Stimulated activated naive CD8-positive, alpha-beta T cell treated with anti-CD3 and anti-CD28 coated beads, Interleukin-15, Interleukin-2, amounts not matched to agents 100 ng/mL and 50 ng/mL, for 24 hours (primary cell): ENCODE data around the gene RBPMS2.

ENCODE experiments used
- H3K27ac Mint-ChIP-seq: one replicate; pipeline ENCODE4 v1.8.0; 2021; ENCODE audit warnings: mild to moderate bottlenecking, mixed read lengths
- H3K27me3 Mint-ChIP-seq: one replicate; pipeline ENCODE4 v1.8.0; 2021; ENCODE audit warnings: mixed read lengths
- H3K36me3 Mint-ChIP-seq: one replicate; pipeline ENCODE4 v1.8.0; 2021; ENCODE audit warnings: low read depth, mixed read lengths
- H3K4me1 Mint-ChIP-seq: one replicate; pipeline ENCODE4 v1.8.0; 2021; ENCODE audit warnings: low read depth, mixed read lengths
- H3K4me3 Mint-ChIP-seq: one replicate; pipeline ENCODE4 v1.8.0; 2021; ENCODE audit warnings: mild to moderate bottlenecking, mixed read lengths
- H3K9me3 Mint-ChIP-seq: one replicate; pipeline ENCODE4 v1.8.0; 2021; ENCODE audit warnings: mixed read lengths

Gene RBPMS2

GRCh38 chr15:64705006-64705405, 70.4 kb downstream of the RBPMS2 start:
- H3K27me3 Mint-ChIP-seq, result no peaks in the 10 kb centered on the region
- H3K27ac Mint-ChIP-seq, result no peak overlapping the region
- no peaks in the 10 kb centered on the region for H3K9me3 Mint-ChIP-seq
- peaks cover 9% of the 10 kb centered on the region for H3K36me3 Mint-ChIP-seq
- H3K4me1 Mint-ChIP-seq, result peaks cover 32% of the 10 kb centered on the region
- H3K4me3 Mint-ChIP-seq, result no peak overlapping the region

DNA sequence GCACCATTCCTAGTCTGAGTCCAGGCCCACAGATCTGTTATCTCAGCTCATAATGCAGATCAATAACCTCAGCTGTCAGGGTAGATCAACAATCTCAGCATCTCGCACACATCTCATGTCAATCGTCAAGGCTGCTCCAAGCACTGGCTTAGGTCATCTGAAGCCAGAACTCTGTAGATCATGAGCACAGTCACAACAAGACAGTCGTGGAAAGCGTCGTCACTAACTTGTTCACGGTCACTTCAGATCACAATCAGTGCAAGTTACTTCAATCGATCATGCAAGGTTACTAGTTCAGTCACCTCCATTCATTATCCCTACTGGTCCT, 71.8 kb downstream of the RBPMS2 start:
- Mint-ChIP-seq H3K9me3 (no peaks in the 10 kb centered on the region), H3K4me1 (peaks cover 47% of the 10 kb centered on the region)

GRCh38 chr15:64702816-64703631, 72.4 kb downstream of the RBPMS2 start:
- no peaks in the 10 kb centered on the region for H3K27me3 Mint-ChIP-seq
- H3K27ac Mint-ChIP-seq, result peak overlapping the region; percentile 76
- peaks cover 9% of the 10 kb centered on the region for H3K36me3 Mint-ChIP-seq
- H3K9me3 Mint-ChIP-seq, result no peaks in the 10 kb centered on the region
- peaks cover 52% of the 10 kb centered on the region for H3K4me1 Mint-ChIP-seq
- H3K4me3 Mint-ChIP-seq, result peak overlapping the region; percentile 83

More for the DNA sequence above, 71.8 kb downstream of the RBPMS2 start:
- Mint-ChIP-seq H3K27me3 (no peaks in the 10 kb centered on the region), H3K36me3 (peaks cover 9% of the 10 kb centered on the region), H3K27ac (peak overlapping the region; percentile 76), H3K4me3 (peak overlapping the region; percentile 83)

GRCh38 chr15:64701482-64702184, 73.8 kb downstream of the RBPMS2 start:
- H3K27me3 Mint-ChIP-seq, result no peaks in the 10 kb centered on the region
- H3K27ac Mint-ChIP-seq, result peak overlapping the region; percentile 76
- peaks cover 62% of the 10 kb centered on the region for H3K4me1 Mint-ChIP-seq
- peak overlapping the region; percentile 83 for H3K4me3 Mint-ChIP-seq
- H3K36me3 Mint-ChIP-seq, result peaks cover 9% of the 10 kb centered on the region
- no peaks in the 10 kb centered on the region for H3K9me3 Mint-ChIP-seq

DNA sequence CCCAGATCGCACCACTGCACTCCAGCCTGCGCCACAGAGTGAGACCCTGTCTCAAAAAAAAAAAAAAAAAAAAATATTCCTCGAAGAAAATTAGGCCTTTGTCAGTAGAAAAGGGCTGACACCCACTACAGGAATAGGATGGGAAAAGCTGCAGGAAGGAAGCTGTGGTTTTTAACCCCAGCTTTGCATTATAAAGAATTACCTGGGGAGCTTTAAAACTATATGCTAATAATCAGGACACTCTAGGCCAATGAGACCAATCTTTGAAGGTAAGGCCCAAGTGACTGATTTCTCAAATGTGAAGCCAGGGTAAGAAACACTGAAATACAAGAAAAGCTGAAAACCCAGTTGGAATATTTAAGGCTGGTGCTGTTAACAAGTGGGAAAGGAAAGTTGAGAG, 74.3 kb downstream of the RBPMS2 start:
- Mint-ChIP-seq H3K9me3 (no peaks in the 10 kb centered on the region), H3K4me1 (peaks cover 66% of the 10 kb centered on the region), H3K27ac (peak overlapping the region; percentile 53), H3K27me3 (no peaks in the 10 kb centered on the region), H3K36me3 (peaks cover 9% of the 10 kb centered on the region), H3K4me3 (peak overlapping the region; percentile 83)

- Mint-ChIP-seq H3K27me3 (no peaks in the 10 kb centered on the region), H3K4me1 (peaks cover 77% of the 10 kb centered on the region), H3K4me3 (no peak overlapping the region), H3K9me3 (no peaks in the 10 kb centered on the region), H3K27ac (peak overlapping the region; percentile 7), H3K36me3 (peaks cover 16% of the 10 kb centered on the region)
These were observed 75.5 kb downstream of the RBPMS2 start for GRCh38 chr15:64699751-64700388.

DNA sequence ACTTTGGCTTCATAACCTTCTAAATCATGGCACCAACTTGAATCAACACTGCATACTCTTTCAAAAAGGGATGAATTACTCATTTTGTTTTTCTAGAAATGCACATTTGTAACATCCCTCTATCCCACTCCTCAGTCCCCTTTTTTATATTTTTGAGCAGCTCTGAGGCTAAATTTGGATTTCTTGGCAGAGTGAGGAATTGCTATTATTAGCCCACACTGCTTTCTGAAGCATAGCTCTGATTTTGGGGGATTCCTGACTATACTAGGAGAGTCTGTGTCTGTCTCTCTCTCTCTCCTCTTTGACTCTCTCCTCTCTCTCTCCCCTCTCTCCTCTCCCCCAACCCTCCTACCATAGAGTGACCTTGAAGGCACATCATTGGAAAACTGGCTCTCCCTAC, 76.6 kb downstream of the RBPMS2 start:
- peak overlapping the region; percentile 39 for H3K27ac Mint-ChIP-seq
- H3K4me3 Mint-ChIP-seq, result peak overlapping the region; percentile 12
- H3K27me3 Mint-ChIP-seq, result no peaks in the 10 kb centered on the region
- H3K4me1 Mint-ChIP-seq, result peaks cover 79% of the 10 kb centered on the region
- peaks cover 21% of the 10 kb centered on the region for H3K36me3 Mint-ChIP-seq
- no peaks in the 10 kb centered on the region for H3K9me3 Mint-ChIP-seq

DNA sequence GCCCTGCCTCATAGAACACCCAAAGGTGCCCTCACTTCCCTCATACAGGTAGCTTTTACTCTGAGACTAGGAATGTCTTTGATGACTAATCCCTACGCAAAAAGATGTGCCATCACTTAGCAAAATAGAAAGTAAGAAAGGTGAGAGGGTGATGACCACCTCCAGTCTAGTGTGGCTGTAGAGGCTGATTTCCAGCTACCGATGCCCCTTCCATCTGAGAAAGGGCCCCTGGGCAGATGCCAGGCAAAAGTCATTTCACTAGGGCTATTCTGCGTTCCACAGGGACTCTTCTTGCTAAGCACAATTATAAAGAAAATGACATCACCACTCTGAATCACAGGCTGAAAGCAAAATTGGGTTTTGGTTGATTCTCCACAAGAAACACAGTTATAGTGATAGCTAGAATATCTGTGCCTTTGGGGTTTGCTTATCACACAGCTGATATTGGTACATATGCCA, 77.4 kb downstream of the RBPMS2 start:
- Mint-ChIP-seq H3K9me3 (no peaks in the 10 kb centered on the region), H3K36me3 (peaks cover 23% of the 10 kb centered on the region), H3K27me3 (no peaks in the 10 kb centered on the region), H3K4me1 (peaks cover 82% of the 10 kb centered on the region), H3K27ac (peak overlapping the region; percentile 39), H3K4me3 (no peak overlapping the region)

- no peak overlapping the region for H3K27ac Mint-ChIP-seq
- no peak overlapping the region for H3K4me3 Mint-ChIP-seq
- H3K27me3 Mint-ChIP-seq, result no peaks in the 10 kb centered on the region
- H3K4me1 Mint-ChIP-seq, result peaks cover 76% of the 10 kb centered on the region
- no peaks in the 10 kb centered on the region for H3K9me3 Mint-ChIP-seq
- peaks cover 27% of the 10 kb centered on the region for H3K36me3 Mint-ChIP-seq
These were observed 78.9 kb downstream of the RBPMS2 start for GRCh38 chr15:64696481-64696880.

- H3K4me1 Mint-ChIP-seq, result peaks cover 73% of the 10 kb centered on the region
- H3K4me3 Mint-ChIP-seq, result no peak overlapping the region
- H3K9me3 Mint-ChIP-seq, result no peaks in the 10 kb centered on the region
- peak overlapping the region; percentile 24 for H3K27ac Mint-ChIP-seq
- no peaks in the 10 kb centered on the region for H3K27me3 Mint-ChIP-seq
- H3K36me3 Mint-ChIP-seq, result peaks cover 32% of the 10 kb centered on the region
These were observed 79.8 kb downstream of the RBPMS2 start for GRCh38 chr15:64695561-64695992.

DNA sequence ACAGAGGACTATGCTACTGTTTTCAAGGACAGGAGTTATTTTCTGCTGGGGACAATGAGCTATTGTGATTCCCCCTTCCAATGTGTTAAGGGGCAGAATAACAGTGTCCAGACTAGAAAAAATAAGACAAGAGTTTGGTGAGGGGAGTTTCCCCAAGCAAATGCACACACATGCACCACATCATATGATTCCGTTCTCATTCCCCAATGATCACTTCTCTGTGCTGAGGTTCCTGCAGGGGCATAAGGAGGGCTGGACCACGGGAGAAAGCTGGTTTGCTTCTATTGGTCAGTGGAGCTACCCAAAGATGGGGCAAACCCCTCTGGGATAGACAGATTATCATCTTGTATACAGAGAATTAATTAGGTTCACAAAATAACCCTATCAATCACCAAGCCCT, 80.6 kb downstream of the RBPMS2 start:
- Mint-ChIP-seq H3K36me3 (peaks cover 30% of the 10 kb centered on the region), H3K27me3 (no peaks in the 10 kb centered on the region), H3K4me1 (peaks cover 65% of the 10 kb centered on the region), H3K27ac (no peak overlapping the region), H3K4me3 (no peak overlapping the region), H3K9me3 (no peaks in the 10 kb centered on the region)

GRCh38 chr15:64693134-64693533, 82.3 kb downstream of the RBPMS2 start:
- Mint-ChIP-seq H3K9me3 (no peaks in the 10 kb centered on the region), H3K27ac (peak overlapping the region; percentile 38), H3K36me3 (peaks cover 41% of the 10 kb centered on the region), H3K4me1 (peaks cover 48% of the 10 kb centered on the region), H3K4me3 (no peak overlapping the region), H3K27me3 (no peaks in the 10 kb centered on the region)

GRCh38 chr15:64691896-64692565, 83.4 kb downstream of the RBPMS2 start:
- H3K27ac Mint-ChIP-seq, result no peak overlapping the region
- H3K36me3 Mint-ChIP-seq, result peaks cover 50% of the 10 kb centered on the region

DNA sequence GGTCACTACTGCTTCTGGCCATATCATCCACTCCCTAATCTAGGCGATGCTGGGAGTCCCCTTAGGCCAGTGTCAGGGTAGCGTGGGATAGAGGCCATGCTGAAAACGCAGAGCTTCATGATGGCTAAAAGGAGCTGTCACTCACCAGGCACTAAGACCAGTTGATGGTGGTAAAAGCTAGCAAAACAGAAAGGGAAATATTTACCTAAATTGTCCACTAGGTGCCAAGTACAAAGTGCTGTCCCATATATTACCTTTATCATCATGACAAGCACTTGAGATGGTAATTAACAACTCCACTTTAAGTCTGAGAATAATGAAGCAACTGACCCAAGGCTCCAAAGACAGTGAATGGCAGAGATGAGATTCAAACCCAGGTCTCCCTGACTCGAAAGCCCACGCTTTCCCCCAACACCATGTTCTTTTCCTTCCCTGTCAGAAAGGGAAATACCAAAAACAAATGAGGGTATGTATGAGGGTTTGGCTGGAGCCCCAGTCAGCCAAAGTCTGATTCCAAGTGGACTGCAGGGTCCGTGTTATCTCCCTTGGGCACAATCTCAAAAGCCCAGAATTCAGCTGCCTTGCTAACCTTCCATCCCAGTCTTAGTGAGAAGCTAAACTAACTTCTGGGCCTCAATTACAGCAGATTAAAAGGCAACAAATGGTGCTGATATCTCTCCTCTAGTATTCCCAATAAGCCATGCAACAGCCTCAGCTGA, 84.7 kb downstream of the RBPMS2 start:
- H3K27ac Mint-ChIP-seq, result peak overlapping the region; percentile 65
- peaks cover 53% of the 10 kb centered on the region for H3K36me3 Mint-ChIP-seq
- peaks cover 30% of the 10 kb centered on the region for H3K4me1 Mint-ChIP-seq

More at GRCh38 chr15:64691896-64692565, 83.4 kb downstream of the RBPMS2 start:
- Mint-ChIP-seq H3K27me3 (no peaks in the 10 kb centered on the region), H3K4me3 (no peak overlapping the region), H3K4me1 (peaks cover 38% of the 10 kb centered on the region), H3K9me3 (no peaks in the 10 kb centered on the region)

More for the DNA sequence above, 84.7 kb downstream of the RBPMS2 start:
- Mint-ChIP-seq H3K4me3 (no peak overlapping the region), H3K27me3 (no peaks in the 10 kb centered on the region), H3K9me3 (no peaks in the 10 kb centered on the region)
